DND-41 (cell line): ENCODE data around the gene CHD9.

ENCODE experiments used
- CTCF ChIP-seq: IDR thresholded peaks from 2 replicates; pipeline ENCODE4 v1.5.1; 2012; ENCODE audit warnings: borderline replicate concordance, low read length, moderate library complexity, mild to moderate bottlenecking; ENCODE audit not compliant: poor library complexity, severe bottlenecking; ENCODE audit errors: extremely low read depth
- EZH2 ChIP-seq: IDR thresholded peaks from 3 replicates; pipeline ENCODE4 v1.6.1; 2012; ENCODE audit warnings: borderline replicate concordance, low read depth, mild to moderate bottlenecking, moderate library complexity, low read length, inconsistent platforms; ENCODE audit not compliant: severe bottlenecking

- no peak for TF ChIP-seq CTCF
- TF ChIP-seq EZH2, result no peak
Measured at GRCh38 chr16:53337294-53337693, 282.5 kb downstream of the CHD9 start.
